ENCODE data around the gene GRIA4.
"Not testable (repeated sequence)": the region's sequence is repeated elsewhere in the genome, so short reads cannot be mapped to it uniquely, and the experiment has no call there.

Gene GRIA4

GRCh38 chr11:105868762-105869285 is 259.0 kb downstream of the GRIA4 start:
- DNase-seq = no peak

GRCh38 chr11:105870516-105871113 is 260.7 kb downstream of the GRIA4 start:
- DNase-seq = no peak

GRCh38 chr11:105878510-105878909 is 268.6 kb downstream of the GRIA4 start:
- DNase-seq = no peak

- DNase-seq = not testable (repeated sequence)
Observed at GRCh38 chr11:105878927-105879326, 269.1 kb downstream of the GRIA4 start.

- no peak for DNase-seq
Observed at GRCh38 chr11:105881027-105881426, 271.2 kb downstream of the GRIA4 start.

- no peak for DNase-seq
Observed at GRCh38 chr11:105884436-105884835, 274.6 kb downstream of the GRIA4 start.

GRCh38 chr11:105891685-105892084 is 281.8 kb downstream of the GRIA4 start:
- DNase-seq = no peak

- DNase-seq = no peak
Observed at GRCh38 chr11:105897161-105897560, 287.3 kb downstream of the GRIA4 start.

- no peak for DNase-seq
Observed at GRCh38 chr11:105899772-105900171, 289.9 kb downstream of the GRIA4 start.

GRCh38 chr11:105900515-105901035 is 290.7 kb downstream of the GRIA4 start:
- DNase-seq = no peak

GRCh38 chr11:105903113-105903512 is 293.2 kb downstream of the GRIA4 start:
- no peak for DNase-seq

- DNase-seq = no peak
Observed at GRCh38 chr11:105906517-105906916, 296.6 kb downstream of the GRIA4 start.

GRCh38 chr11:105907319-105907718 is 297.4 kb downstream of the GRIA4 start:
- no peak for DNase-seq

- DNase-seq = no peak
Observed at GRCh38 chr11:105910095-105910715, 300.3 kb downstream of the GRIA4 start.

GRCh38 chr11:105911454-105911853 is 301.6 kb downstream of the GRIA4 start:
- DNase-seq = no peak

GRCh38 chr11:105912666-105913065 is 302.8 kb downstream of the GRIA4 start:
- DNase-seq = no peak

GRCh38 chr11:105915021-105915420 is 305.1 kb downstream of the GRIA4 start:
- DNase-seq = no peak

- DNase-seq = no peak
Observed at GRCh38 chr11:105918039-105918438, 308.2 kb downstream of the GRIA4 start.

GRCh38 chr11:105918600-105918999 is 308.7 kb downstream of the GRIA4 start:
- no peak for DNase-seq

GRCh38 chr11:105923252-105923651 is 313.4 kb downstream of the GRIA4 start:
- DNase-seq = no peak

- no peak for DNase-seq
Observed at GRCh38 chr11:105923807-105924206, 313.9 kb downstream of the GRIA4 start.

GRCh38 chr11:105929084-105929955 is 319.4 kb downstream of the GRIA4 start:
- DNase-seq = no peak

- no peak for DNase-seq
Observed at GRCh38 chr11:105933695-105934094, 323.8 kb downstream of the GRIA4 start.

Data from NCI-H187 (cell line).